HCT116 (cell line): Measurements from ENCODE around the gene FGFBP1.

ENCODE experiments used
- JUND ChIP-seq: IDR thresholded peaks from 2 replicates; pipeline ENCODE4 v1.6.1; 2012
- TF ChIP-seq, protein P1 (sequence below), 3 experiments: fragments of 200-600 bp in 1 of 3; sonication (generic) in 1 of 3; IDR thresholded peaks in 2 of 3; conservative IDR thresholded peaks in 1 of 3; 2 replicates each; pipeline ENCODE4 v1.5.1; 2012 to 2017; ENCODE audit warnings: low read depth in 2 of 3, low read length in 2 of 3, antibody characterized with exemption in 1 of 3, borderline replicate concordance in 1 of 3, control low read depth in 1 of 3, mild to moderate bottlenecking in 1 of 3, mixed read lengths in 1 of 3, mixed run types in 1 of 3, moderate library complexity in 1 of 3; ENCODE audit not compliant: insufficient read depth in 1 of 3

DNA sequence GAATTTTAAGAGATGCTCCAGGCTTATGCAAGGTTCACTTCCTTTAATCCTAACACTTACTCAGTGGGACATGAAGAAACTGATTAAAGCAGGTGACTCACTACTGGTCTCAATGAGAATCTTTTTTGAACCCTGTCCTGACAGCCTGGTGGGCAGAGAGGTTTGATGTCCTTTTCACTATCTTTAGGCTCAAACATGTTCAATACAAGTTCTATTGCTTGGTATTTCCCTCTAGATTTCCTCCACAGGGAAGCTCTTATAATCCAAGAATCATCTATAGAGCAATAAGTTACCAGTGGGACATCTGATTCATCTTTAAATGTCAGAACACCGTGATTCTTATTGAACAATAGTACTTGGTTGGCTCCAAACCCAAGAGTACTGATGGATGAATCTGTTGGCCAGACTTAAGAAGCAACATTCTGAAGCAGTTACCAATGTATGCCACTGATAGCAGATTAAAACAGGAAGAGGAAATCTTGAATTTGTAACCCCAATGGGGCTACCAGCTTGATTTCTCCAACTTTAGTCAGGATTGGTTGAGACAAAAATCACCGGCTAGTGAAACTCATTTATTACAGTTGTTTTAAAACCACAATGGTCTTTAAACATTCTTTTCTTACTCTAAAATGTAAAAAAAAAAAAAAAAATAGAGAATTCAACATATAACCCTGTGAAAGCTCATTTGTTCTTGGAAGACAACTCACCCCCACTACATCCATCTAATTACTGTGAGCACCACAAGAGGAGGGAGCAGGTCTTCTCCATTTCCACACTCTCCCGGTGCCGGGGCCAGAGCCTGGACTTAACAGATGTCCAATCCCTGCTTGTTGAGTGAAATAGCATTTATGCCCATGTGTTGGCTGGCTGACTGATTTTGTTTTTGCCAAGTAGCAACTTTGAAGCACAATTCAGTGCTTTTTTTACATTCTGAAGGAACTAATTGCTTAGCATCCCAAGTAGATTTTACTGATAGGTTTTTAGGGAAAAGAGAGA lies 43.3 kb downstream of the FGFBP1 start:
- TF ChIP-seq, protein P1, sequence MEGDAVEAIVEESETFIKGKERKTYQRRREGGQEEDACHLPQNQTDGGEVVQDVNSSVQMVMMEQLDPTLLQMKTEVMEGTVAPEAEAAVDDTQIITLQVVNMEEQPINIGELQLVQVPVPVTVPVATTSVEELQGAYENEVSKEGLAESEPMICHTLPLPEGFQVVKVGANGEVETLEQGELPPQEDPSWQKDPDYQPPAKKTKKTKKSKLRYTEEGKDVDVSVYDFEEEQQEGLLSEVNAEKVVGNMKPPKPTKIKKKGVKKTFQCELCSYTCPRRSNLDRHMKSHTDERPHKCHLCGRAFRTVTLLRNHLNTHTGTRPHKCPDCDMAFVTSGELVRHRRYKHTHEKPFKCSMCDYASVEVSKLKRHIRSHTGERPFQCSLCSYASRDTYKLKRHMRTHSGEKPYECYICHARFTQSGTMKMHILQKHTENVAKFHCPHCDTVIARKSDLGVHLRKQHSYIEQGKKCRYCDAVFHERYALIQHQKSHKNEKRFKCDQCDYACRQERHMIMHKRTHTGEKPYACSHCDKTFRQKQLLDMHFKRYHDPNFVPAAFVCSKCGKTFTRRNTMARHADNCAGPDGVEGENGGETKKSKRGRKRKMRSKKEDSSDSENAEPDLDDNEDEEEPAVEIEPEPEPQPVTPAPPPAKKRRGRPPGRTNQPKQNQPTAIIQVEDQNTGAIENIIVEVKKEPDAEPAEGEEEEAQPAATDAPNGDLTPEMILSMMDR (IDR thresholded peaks at IDR 0.05 in 2 of 3, conservative IDR thresholded peaks at IDR 0.05 in 1 of 3; ENCODE audit: borderline replicate concordance in 1 of 3, insufficient read depth in 1 of 3, low read depth in 2 of 3, low read length in 2 of 3), result no peak
- TF ChIP-seq JUND, result no peak
